ENCODE data around the gene ARMH4. TPM values are rescaled to one million over a fixed set of nuclear protein-coding genes. Genes with fewer than 3 reads are reported as not detected.

The ARMH4 gene
- polyA plus RNA-seq, 12 donors, result 4.3 to 16.7 (median 10.3) TPM; not detected in 1

DNA sequence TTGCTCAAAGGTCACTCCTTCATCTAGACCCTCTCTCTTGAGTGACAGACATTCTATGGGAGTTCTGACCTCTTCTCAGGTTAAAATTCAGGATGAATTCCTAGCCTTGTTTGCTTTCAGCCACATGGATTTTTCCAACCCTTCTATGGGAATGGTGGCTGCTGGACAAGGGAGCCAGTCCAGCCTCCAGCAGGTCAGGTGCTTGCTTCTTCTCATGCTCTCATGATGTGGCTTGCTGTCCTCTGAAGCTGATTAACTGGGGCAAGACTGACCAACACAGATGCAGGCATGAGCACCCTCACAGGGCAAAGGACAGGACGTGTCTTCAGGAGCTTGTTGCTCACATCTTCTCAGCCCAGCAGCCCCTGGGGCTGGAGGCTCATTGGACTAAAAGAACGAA is 188.9 kb downstream of the ARMH4 start:
- DNase-seq, result no peak

DNA sequence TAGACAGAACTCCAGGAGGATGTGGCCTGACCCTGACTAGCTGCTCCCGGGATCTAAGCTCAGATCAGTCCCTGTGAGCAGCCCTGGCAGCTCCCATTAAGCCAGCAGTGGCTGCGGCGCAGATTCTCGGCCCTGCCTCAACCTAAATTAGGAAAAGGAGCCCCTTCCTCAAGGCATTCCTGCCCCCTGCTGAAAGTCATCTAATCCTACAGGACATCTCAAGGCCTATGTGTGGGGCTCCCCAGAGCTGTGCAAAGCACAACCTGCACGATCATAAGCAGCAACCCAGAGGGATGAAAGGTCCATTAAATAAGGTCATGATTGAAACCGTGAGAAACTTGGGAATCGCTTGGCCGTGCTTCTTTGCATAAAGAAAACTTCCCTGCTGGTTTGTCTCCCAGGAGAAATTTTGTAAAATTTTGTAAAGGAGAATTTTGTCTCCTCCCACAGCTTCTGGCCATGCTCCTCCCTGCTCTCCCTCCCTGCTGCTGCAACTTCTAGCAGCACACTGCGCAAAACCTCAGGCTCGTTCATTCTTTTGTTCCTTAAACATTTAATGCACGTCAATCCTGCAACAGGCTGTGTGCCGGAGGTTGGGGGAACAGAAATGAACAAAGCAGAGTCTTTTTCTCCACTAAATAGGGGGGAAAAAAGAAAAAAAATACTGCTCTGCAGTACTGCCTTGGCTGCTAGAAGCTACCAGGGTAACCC is 189.5 kb downstream of the ARMH4 start:
- DNase-seq, result peak; percentile 20

DNA sequence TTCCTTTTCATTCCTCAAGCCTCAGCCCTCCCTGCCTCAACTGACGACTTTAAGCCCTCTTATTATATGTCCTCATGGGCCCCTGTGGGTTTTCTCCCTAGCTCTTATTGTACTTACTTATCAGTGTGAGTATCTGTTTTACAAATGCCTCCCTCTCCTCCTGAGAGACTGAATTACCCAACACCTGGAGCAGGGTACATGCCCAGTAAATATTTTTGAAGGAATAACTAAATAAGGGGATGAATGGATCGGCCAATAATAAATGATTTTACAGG is 190.3 kb downstream of the ARMH4 start:
- no peak for DNase-seq

DNA sequence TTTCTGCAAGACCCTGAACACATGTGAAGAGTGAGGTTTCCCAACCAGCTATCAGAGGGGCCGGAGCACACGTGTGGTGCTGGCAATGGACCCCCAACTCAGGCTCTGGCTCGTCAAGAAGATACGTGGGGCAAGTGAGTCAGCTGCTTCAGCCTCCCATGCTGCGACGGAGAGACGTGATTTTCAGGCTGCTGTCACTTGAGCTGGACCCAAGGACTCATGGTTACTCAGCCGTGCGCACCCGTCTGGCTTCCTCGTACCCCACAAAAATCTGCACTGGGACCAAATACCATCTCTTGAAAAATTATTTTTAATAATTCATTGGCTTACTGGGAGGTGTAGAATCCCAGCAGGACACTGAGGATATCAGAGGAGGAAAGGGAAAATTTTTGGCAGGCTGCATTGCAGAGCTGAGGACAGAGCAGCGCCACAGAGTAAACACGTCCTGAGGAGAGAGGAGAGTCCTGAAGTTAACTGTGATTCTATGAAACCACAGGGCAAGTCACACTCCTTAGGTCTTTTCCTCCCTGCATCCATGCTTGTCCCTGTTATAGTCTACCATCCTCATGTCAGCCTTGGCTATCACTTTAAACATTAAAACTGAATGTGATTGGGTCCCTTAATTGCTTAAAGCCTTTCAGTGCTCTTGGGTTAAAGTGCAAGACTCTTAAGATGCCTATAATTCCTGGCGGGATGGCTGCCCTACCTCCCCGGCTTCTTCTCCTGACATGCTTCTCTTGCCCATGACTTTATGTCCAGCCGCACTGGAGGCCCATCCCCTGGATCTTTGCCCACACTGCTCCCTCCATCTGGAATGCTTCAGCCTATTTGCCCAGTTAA is 190.8 kb downstream of the ARMH4 start:
- no peak for DNase-seq

DNA sequence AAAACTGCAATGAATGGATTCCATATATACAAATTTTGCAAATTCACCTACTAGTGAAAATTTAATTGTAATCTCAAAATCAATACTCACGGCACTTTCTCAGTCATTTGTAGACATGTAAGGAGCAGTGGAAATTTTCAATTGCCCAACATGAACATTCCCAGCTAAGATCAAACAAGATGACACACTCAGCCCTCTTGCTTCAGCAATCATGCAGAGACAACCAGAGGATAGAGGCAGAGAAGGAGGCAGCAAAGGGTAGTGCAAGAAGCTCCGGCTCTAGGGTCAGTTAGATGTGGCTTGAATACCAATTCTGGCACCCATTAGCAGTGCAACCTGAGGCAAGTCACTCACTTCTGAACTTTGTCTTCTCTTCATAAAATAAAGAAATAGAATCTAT is 194.6 kb downstream of the ARMH4 start:
- DNase-seq, result no peak

Other genes starting within 250 kb of the ARMH4 start
- 10 to 100 TPM in 11 of 12 donors, not detected in 1; 46.7 to 90.3 (median 79.6) TPM for gene ACTR10, start 47.9 kb upstream of the ARMH4 start, polyA plus RNA-seq (ENCODE audit: insufficient read length in 12 of 12)
- 100 to 1,000 TPM in 7 of 12 donors, 10 to 100 TPM in 4, not detected in 1; 65.1 to 145 (median 107) TPM for gene PSMA3, start 92.6 kb upstream of the ARMH4 start, polyA plus RNA-seq (ENCODE audit: insufficient read length in 12 of 12)
- gene ARID4A, start 146.3 kb upstream of the ARMH4 start, polyA plus RNA-seq (ENCODE audit: insufficient read length in 12 of 12), result 10 to 100 TPM in 11 of 12 donors, not detected in 1; 12.4 to 38.5 (median 16.0) TPM
- 1 to 10 TPM in 1 of 12 donors, under 1 TPM in 9, not detected in 2; 0.39 to 1.2 (median 0.64) TPM for gene TOMM20L, start 243.7 kb upstream of the ARMH4 start, polyA plus RNA-seq (ENCODE audit: insufficient read length in 12 of 12)

Data from muscle of arm (tissue), 12 donors.